GM18951 (cell line): ENCODE data around the gene PINK1.

Source experiments
- POLR2A ChIP-seq: IDR thresholded peaks from 4 replicates; pipeline ENCODE4 v1.6.1; 2011; ENCODE audit warnings: mild to moderate bottlenecking; ENCODE audit not compliant: insufficient read length, insufficient read depth; ENCODE audit errors: extremely low read depth
- in situ Hi-C: fragments of 300-500 bp; cut with MboI; formaldehyde crosslinking; loops from one replicate; pipeline ENCODE4 v1.12.0; 2022; ENCODE audit warnings: low sequenced_read_pairs, mixed read lengths, inconsistent platforms; ENCODE audit not compliant: unreplicated experiment

Gene PINK1

GRCh38 chr1:20684050-20684620 lies 50.9 kb downstream of the PINK1 start:
- TF ChIP-seq POLR2A: no peak
- in situ Hi-C loops: no loop called here

DNA sequence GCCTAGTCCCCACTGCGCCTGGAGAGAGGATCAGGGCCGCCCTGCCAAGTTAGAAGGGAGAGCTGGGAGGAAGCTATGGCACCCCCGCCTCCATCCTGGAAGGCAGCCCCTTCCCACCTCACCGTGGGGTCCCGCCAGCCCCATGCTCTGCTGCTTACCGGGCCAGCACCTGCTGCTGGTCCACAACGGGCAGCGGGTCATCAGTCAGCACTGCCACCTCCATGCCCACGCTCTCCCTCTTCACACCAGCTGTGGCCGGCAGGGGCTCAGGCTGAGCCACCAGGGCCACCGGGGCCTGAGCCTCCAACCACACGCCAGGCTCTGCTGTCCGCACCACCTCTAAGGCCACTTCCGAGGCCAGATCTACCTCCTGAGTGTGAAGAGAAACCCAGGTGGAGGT lies 51.4 kb downstream of the PINK1 start:
- in situ Hi-C loops: no loop called here
- TF ChIP-seq POLR2A: no peak

DNA sequence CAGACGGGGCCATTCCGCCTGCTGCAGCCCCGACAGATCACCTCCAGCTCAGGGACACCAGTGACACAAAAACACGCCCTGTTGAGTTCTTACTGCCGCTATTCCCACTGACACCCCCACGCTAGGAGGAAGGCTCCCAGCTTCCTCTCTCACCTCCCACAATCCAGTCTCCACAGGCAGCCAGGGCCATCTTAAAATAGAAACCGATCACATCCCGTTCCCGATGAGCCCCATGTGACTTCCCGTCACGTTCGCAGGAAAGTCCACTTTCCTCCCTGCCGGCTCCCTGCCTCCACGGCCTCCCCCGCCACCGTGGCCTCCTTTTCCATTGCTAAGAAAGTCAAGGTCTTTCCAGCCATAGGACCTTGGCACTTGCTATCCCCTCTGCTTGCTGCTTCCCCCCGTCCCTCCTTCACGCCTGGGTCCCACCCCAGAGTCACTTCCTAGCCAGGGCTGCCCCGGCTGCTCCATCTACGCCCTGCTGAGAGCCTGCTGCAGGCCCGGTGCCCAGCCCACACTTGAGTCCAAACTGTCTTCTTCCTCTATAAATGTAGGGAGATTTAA lies 51.9 kb downstream of the PINK1 start:
- in situ Hi-C loops: no loop called here
- no peak for TF ChIP-seq POLR2A

DNA sequence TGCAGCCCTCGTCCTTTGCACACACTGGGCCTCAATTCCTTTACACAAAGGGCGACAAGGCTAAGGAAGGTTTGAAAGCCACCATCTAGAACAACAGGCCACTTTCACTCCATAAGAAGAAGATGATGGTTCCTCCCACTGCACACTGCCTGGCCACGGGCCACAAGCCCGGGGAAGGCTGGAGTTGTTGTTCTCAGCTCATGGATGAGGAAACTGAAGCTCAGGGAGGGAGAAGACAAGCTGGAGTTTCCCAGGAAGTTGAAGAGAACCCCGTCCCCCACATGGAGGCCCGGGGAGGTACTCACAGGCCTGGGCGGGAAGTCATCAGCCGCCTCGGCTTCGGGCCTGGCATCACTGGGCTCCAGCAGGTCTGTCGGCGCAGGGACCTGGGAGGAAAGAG lies 52.5 kb downstream of the PINK1 start:
- no peak for TF ChIP-seq POLR2A
- in situ Hi-C loops: no loop called here

- no peak for TF ChIP-seq POLR2A
- in situ Hi-C loops: no loop called here
Observed at GRCh38 chr1:20686883-20687725, 53.8 kb downstream of the PINK1 start.

GRCh38 chr1:20689645-20690056 lies 56.4 kb downstream of the PINK1 start:
- TF ChIP-seq POLR2A: no peak
- in situ Hi-C loops: no loop called here

GRCh38 chr1:20691872-20692271 lies 58.6 kb downstream of the PINK1 start:
- no peak for TF ChIP-seq POLR2A
- in situ Hi-C loops: no loop called here

DNA sequence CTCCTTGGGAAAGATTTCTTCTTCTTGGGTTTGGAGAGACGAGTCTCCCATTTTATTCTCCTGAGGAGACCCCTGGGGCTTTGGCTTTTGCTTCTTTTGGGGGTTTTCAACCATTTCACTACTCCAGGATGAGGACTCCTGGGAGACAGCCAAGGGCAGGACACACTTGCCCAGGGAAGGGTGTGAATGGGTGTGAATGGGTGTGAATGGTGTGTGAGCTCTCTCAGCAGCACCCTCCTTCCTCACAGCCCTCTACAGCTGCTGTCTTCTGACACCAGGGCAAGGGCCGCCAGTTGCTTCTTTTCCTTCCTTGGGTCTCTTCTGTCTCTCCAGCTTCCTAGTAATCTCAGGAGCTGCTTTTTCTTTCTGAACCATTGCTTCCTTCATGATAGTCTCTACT lies 60.4 kb downstream of the PINK1 start:
- in situ Hi-C loops: no loop called here
- no peak for TF ChIP-seq POLR2A

GRCh38 chr1:20695515-20695914 lies 62.3 kb downstream of the PINK1 start:
- no peak for TF ChIP-seq POLR2A
- in situ Hi-C loops: no loop called here

DNA sequence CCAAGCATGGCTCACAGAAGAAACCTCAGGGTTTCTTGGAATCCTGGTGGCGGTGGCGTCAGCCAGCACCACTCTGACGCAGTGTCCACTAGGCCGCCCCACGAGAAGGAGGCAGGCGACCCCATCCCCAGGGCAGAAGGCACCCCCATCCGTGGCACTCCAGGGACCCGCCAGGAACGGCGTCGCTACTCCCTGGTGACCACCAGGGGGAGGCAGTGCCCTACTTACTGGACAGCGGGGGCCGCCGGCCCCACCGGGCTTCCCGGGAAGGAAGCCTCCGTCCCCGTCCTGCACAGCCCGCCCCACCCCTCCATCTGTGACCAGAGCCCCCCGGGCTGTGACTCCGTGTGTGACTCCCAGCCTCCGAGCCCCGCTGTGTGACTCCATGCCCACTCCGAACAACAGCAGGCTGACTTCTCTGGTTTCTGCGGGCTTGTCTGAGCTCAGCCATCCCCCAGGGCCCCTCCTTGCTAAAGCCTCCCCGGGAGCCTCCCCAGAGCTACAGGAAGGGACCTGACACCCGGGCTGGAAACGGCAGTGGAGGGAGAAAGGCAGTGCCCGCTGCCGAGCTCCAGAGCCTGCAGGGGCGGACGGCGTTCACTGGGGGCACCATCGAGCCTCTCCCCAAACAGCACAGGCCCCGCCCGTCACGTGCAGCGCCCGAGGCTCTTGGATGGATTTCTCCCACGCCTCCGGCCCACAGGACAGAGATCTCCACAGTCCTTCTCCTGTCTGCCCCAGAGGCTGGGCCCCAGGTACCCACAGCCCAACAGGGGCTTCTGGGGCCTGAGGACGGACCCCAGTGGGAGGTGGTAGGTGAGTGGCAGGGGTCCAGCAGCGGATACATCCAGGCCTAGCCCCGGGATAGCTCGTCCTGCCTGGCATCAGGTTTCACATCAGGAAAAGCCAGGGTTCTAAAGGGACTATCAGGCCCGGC lies 63.4 kb downstream of the PINK1 start:
- TF ChIP-seq POLR2A: no peak
- in situ Hi-C loops: no loop called here

DNA sequence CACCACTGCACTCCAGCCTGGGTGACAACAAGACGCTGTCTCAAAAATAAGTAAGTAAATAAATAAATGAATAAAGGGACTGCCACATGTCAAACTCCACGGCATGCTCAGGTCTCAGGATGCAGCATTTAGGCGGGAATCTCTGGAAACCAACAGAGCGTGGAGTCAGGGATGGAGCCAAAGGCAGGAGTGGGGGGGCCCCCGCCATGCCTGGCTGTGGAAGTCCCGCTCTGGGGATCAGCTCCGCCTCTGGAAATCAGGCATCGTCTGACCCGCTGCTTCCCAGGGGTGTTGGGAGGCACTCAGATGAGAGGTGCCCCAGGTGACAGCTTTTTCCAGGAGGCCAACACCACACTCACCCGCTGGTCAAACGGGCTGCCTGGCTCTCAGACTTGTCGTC lies 64.3 kb downstream of the PINK1 start:
- in situ Hi-C loops: no loop called here
- TF ChIP-seq POLR2A: no peak

GRCh38 chr1:20698195-20698910 lies 65.1 kb downstream of the PINK1 start:
- in situ Hi-C loops: no loop called here
- no peak for TF ChIP-seq POLR2A

- in situ Hi-C loops: no loop called here
- TF ChIP-seq POLR2A: no peak
Observed at GRCh38 chr1:20699558-20699957, 66.3 kb downstream of the PINK1 start.
